GM21390 (cell line): ENCODE measurements around the gene LSP1.

Experiments used
- ATAC-seq: cut with Tn5 transposase; IDR thresholded peaks from one replicate; pipeline ENCODE4 v1.9.1; 2021; ENCODE audit not compliant: unreplicated experiment

Gene LSP1

DNA sequence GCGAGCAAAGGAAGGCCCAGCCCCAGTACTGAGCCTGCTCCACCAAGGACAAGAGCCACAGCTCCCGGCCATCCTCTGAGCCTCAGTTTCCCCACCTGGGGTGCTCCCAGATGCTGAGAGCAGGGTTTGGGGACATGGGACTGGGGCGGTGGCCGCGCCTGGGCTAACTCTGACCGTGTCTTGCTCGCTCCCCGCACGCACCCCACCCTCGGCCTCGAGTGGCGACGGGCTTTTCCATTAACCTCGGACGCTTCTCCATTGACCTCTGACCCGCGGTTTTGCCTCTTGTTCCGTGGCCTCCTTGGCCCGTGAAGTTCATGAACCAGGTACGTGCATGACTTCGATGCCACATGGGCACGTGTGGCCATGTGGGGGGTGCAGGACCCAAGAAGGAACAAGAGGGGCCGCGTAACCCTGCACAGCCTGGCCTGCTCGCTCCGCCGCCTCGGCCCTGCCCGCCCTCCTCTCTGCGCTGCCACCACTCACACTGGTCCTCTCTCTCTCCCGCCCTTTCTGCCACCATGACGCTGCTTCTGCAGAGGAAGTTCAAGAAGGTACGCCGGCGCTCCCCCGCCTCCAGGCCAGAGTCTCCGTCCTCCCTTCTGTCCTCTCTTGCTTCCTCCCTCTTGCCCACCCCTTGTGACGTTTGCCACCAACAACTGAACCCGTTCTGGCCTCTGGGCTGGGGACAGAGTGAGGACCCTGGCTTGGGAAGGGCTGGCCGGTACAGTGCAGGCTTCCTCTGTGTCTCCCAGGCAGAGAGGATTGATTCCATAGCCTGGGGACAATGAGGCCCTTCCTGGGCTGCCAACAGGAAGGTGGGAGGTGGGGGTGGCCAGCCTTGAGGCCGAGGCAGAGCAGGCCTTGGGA, 73.5 kb downstream of the LSP1 start:
- no peak for ATAC-seq

DNA sequence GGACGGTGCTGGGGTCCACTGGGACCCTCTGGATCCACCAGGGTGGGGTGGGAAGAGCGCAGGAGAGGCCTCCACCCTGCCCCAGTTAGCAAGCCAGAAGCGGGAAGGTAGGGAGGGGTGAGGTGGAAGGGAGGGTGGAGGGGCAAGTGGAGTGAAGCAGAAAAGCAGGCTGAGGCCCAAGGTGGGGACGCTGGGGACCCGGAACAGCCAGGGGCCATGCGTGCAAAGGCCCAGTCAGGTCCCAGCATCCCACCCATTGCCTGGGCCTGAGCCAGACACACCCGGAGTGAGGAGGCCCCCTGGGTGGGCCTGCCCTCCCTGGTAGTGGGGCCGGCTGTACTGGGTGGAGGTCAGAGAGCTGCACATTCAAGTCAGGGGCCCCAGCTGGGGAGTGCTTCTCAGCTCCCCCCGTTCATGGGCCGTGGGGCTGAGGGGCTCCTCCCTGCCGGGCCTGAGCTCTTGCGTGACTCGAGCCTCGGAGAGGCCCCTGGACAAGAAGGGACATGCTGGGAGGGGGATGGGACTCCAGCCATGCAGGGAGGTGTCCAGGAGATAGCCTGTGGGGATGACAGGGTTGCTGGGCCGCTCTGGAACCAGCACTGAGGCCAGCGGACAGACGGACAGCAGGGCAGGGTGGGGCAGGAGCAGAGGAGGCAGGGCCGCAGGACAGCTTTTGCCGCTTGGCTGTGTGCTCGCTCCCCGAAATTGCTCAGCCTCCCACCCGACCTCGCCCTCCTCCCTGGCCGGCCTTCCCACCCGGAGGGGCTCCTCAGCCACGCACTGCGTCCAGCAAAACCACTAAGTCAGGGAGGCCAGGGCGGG, 74.4 kb downstream of the LSP1 start:
- ATAC-seq: no peak

DNA sequence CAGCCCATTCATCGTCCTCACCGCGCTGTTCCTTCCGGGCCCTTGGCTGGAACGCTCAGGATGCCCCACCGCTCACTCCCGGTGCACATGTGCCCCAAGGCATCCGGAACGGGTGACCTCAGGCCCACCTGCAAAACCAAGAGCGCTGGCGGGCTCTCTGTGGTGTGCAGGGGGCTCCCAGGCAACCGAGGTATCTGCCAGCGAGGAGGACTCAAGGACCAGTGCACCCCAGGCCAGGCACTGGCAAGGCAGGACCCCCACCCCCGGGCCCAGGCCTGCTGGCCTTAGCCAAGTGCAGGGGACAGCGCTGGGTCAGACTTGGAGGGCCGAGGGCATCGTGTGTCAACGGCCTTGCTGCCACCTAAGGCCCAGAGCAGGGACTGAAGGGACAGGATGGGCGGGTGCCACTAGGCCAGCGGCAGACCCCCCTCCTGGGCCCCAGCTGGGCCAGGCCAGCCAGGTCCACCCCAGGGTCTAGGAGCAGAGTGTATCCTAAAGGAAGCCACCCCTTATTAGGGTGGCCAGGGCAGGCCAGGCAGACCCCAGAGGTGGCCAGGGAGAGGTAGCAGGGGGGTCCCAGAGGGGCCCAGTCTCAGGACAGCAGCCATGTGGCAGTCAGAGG, 75.1 kb downstream of the LSP1 start:
- ATAC-seq: no peak

DNA sequence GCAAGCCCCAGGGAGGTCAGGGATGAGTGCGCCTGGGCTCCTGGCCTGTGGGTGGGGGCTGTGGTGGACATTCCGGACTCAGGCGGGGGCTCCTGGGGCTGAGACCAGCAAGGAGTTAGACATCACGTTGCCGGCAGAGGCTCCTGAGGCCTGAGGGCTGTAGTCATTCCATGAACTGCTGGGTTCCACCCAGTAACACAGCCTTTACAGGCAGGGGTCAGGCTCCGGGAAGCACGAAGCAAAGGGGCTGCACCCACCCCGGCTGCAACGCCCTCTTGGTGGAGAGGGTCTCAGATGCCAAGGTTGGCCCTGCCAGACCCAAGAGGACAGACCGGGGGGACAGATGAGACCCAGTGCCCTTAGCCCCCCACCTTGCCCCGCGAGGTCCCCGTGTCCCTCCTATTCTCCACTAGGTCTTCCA, 75.6 kb downstream of the LSP1 start:
- no peak for ATAC-seq

DNA sequence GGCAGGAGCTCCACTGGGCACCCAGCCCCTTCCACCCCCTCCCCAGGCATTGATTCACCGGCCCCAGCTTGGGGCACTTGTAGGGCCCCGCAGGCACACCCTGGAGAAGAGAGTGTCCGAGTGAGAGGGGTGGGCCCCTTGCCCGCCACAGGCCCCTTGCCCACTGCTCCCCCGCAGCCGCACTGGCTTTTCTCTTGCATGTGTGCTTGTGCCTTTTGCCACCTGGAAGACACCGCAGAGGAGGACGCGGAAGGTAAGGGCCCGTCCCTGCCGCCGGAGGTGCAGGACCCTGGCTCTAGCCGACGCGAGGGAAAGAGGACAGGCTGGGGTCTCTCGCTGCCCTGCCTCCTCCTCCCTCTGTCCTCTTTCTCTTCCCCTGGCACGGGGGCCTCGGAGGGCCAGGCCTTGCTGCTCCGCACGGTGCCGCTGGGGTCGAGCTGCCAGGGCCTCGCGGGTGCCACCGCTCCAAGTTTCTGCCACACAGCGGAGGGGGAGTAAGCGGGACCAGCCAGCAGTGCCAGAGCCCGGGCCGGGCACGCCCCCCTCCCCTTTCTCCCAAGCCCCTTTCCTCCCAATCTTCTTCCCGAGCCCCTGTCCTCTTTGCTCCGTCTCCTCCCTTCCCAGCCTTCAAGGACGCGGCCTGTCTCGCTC, 76.1 kb downstream of the LSP1 start:
- ATAC-seq: no peak

DNA sequence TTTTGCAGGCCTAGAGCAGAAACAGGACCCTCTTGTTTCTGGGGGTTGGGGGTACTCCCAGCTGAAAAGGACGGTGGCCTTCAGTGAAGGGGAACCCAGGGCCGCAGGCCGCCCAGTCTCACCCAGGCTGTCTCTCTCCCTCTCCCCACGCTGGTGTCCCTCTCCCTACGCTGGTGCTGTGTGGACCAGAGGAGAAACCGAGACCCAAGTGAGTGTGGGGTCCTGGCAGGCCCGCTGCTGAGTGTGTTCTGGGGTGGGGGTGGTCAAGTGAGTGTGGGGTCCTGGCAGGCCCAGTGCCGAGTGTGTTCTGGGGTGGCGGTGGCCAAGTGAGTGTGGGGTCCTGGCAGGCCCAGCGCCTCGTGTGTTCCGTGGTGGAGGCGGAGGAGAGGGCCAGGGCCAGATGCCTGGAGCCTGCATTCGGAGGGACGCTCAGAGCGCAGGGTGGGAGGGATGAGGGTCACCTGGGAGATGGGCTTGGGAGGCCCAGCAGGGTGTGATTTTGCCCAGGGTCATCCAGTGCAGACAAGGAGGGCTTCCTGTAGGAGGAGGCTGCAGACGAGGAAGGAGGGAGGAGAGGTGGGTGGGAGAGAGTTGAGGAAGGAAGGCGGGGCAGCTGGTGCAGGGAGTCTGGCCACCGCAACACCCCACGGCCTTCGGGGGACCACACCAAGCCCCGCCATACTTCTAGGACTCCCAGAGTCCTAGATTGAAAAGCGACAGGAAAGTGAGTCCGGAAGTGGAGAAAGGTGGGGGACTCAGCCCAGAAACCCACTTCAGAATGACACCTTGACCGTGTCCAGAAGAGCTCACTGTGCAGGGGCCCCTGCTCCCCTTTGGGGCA, 77.0 kb downstream of the LSP1 start:
- no peak for ATAC-seq

DNA sequence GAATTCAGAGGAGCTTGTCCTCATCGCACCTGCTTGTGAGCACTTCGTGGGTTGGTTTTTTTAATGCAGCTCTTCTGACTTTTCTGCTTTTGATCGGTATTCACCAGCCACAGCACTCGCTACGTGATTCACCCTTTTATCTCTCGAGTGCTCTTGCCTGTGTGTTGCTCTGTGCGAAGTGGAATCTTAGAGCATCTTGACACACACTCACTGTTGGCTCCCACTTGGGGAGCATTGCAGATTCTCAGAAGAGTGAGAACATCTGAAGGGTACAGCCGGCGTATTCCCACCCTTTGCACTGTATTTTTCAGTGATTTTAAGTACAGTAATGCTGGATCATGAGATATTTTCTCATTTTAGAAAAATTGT, 77.6 kb downstream of the LSP1 start:
- no peak for ATAC-seq

DNA sequence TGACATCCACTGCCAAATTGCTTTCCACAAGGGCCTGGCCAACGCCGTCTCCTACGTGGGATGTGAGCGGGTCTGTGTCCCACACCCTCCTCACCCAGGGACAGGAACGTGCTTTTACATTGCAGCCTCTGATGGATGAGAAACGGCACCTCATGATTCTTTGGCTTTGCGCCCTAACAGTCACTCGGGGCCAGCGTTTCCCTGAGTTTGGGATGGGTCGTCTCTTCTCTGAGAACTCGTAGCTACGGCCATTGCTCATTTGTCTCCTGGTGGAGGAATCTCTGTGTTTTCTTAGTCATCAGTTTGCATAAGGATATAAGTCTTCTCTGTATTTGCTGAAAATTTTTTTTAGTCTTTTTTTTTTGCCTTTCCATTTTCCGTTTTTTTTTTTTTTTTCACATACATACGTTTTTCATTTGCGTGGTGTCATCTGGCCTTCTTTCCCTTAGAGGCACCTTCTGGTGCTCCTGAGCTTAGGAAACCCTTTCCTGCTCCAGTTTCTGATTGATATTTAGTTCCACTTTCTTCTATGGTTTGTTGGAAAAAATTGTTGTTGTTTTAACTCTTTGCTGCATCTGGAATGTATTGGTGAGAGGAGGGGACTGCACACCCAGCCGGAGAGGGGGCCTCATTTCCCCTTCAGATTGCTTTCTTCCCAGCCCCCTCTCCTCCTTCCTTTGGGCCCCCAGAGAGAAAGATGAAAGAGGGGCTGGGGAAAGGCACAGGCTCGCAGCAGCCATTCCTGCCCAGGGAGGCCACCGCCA, 78.6 kb downstream of the LSP1 start:
- ATAC-seq: no peak

DNA sequence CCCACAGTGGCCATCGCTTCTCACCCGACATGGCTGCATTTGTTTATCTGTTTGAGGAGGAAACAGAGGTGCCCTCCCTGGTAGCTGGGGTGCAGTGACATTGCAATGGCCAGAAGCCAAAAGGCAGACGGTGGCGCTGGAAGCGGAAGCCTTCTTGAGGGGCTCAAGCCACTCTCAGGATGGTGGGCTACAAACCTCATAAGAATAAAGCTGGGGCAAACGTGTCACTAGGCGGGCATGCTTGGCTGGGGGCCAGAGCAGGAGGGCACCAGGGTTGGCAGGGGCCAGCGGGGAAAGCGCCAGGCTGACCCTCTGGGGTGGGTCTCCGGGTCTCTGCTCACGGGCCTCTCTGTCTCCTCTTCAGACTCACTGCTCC, 79.2 kb downstream of the LSP1 start:
- ATAC-seq: no peak

DNA sequence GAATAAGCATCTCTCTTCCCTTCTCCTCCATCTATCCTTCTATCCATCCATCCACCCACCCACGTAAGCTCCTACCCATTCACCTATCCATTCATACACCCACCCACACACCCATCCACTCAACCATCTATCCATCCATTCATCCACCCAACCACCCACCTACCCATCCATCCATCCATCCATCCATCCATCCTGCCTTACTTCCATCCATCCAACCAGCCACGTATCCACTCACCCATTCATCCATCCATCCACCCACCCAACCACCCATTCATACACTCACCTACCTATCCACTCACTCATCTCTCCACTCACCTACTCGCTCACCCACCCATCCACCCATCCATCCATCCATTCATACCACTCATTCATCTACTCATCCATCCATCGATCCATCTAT, 79.8 kb downstream of the LSP1 start:
- ATAC-seq: no peak

DNA sequence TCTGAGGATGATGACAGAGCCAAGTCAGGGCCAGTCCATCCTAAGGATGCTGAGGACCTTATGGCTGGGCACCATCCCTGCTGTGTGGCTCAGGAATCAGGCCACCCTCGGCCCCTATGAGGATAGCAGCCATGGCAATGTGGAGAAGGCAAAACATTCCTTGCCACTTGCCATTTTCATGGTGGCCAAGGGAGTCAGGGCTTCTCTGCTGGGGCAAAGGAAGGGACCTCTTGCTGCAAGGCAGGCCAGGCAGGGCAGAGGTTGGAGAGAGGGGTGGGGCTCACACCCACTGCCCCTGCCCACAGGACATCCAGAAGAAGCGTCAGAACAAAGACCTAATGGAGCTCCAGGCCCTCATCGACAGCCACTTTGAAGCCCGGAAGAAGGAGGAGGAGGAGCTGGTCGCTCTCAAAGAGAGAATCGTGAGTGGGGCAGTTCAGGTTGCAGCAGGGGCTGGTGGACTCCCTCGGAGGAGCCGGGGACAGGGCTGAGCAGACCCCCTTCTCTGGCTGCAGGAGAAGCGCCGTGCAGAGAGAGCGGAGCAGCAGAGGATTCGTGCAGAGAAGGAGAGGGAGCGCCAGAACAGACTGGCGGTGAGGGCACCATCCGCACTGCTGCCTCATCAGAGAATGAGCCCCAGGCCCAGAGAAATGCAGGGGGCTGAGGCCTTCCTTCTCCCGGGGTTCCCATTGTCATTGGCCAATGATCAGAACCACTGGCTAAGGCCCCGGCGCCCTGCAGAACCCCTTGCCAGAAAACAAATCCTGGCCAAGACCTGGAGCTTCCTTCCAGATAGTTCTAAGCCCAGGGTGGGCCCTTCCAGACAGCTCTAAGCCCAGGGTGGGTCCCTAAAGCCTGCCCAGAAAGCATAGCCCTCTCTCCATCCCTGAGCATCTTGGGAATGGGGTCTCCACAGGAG, 80.8 kb downstream of the LSP1 start:
- ATAC-seq: no peak

DNA sequence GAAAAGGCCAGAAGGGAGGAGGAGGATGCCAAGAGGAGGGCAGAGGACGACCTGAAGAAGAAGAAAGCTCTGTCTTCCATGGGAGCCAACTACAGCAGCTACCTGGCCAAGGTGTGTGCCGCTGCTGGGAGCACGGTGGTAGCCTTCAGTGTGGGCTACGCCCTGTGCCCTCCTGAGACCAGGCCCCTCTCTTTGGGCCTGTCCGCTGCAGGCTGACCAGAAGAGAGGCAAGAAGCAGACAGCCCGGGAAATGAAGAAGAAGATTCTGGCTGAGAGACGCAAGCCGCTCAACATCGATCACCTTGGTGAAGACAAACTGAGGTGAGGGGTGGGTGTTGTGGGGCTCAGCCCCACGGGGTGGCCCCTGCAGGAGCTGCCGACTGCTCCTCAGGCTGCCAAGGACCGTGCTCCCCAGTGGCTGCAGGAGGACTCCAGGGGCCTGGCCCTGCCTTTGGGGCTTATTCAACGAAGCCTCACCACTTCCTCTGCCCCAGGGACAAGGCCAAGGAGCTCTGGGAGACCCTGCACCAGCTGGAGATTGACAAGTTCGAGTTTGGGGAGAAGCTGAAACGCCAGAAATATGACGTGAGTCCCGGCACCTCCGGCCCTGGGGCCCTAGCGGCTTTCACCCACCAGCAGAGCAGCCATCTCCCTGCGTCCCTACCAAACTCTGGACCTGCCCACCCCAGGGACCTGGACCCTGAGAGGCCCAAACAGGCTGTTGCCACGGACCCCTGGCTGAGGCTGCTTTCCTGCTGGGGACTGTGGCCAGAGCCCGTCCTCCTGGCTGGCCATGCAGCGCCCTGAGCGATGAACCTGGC, 81.7 kb downstream of the LSP1 start:
- no peak for ATAC-seq

DNA sequence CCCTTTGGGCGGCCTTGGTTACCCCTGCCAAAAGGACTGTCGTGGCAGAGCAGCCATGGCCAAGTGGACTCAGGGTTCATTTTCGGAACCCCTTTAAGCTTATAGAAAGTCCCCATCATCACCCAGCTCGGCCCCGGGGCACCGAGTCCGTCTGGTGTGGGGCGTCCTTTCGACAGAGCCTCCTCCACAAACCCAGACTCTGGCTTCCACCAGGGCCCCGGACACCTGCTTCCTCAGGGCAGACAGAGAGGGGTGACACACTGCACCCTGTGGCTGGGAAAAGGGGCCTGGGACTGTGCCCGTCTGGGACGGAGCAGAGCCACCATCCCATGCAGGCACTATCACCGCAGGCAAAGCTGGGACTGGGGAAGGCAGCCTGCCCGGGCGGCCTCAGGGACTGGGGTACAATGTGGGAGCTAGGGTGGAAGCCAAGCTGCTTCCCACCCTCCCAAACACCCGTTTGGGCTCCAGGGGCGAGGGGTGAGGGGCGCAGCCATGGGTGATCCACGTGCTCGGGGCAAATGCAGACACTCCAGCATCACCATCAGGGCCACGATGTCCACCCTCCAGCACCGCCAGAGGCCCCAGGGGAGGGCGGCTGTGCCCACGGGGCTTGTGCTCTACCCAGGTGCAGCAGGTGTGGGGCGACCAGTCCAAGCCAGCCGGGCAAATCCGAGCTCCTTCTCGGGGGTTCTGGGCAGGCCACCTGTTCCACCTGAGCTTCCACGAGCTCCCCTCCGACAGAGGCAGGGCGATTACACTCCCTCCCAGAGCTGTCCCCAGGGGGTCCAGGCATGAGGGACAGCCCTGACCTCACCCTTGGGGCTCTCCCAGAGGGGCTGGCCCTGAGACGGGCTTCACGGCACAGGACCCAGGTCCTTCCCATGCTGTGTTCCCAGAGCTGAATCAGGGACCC, 82.5 kb downstream of the LSP1 start:
- no peak for ATAC-seq

DNA sequence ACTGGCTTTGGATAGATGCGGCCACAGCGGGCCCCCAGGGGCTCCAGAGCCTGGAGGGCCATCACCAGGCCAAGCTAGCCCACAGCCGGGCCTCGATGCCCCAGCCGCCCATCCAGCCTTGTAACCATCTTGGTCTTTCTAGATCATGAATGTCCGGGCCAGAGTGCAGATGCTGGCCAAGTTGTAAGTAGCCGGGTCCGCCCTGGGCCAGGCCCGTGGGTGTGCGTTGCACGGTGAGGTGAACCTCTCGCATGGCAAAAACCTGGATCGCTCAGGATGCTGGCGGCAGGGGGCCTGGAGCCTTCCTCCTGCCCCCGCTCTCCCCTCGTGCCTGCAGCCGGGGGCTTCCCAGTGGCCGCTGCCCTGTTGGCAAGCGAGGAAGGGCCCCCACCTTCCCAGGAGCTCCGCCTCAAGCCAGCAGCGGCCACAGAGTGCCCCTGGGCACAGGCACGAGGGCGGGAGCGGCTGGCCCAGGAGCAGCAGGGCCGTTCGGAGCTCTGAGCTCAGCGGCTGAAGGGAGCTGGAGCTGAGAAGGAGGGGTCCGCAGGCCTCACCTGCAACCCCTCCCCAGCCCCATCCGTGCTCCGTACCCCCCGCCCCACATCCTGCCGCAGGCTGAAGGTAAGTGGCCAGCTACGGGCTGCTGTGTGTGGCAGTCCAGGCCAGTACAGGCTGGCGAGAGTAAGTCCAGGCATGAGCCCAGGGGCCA, 83.3 kb downstream of the LSP1 start:
- no peak for ATAC-seq

DNA sequence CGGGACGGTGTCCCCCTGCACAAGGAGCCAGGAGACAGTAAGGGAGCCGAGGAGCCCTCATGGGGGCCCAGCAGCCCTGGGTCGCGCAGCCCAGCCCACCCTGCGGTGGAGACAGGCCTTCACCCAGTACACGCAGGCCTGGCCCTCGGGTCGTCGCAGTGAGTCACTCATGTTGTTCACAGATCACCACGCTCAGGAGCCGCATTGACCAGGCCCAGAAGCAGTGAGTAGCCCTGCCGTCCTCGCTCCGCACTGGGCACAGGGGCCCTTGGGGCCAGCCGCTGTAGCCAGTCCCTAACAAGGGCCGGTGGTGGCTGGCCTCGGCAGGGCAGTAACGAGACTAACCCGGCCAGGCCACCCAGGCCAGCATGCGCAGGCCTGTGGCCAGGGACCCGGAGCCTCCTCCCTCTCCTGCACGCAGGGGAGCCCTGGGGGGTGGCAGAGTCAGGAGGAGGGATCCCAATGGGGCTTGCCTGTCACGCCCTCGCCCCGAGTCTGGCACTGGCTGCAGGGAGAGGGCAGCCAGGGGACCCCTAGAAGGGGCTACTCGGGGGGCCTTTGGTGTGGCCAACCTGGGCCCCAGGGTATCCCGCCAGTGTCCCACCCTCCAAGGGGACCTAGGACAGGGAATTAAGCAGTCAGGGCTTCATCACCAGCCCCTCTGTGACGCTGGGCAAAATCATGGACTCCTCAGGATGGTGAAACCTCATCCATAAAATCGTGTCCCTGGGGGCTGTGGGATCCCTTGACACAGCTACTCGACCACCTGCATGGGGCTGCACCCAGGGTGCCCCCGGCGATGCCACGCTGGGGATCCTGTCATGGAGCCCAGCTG, 84.1 kb downstream of the LSP1 start:
- ATAC-seq: no peak
